HEK293T (cell line): ENCODE data around the gene TLX1.

Experiments used
- ARNT ChIP-seq: fragments of 450-650 bp; IDR thresholded peaks from 2 replicates; pipeline ENCODE4 v1.6.1; 2017; ENCODE audit warnings: mild to moderate bottlenecking
- BHLHE40 ChIP-seq: fragments of 450-650 bp; IDR thresholded peaks from 2 replicates; pipeline ENCODE4 v1.6.1; 2016; ENCODE audit warnings: mild to moderate bottlenecking, moderate library complexity, borderline replicate concordance
- FOXA1 ChIP-seq: fragments of 450-650 bp; IDR thresholded peaks from 2 replicates; pipeline ENCODE4 v1.6.1; 2016; ENCODE audit warnings: mild to moderate bottlenecking
- FOXK2 ChIP-seq: fragments of 450-650 bp; IDR thresholded peaks from 2 replicates; pipeline ENCODE4 v1.6.1; 2016; ENCODE audit warnings: mild to moderate bottlenecking
- FOXM1 ChIP-seq: fragments of 450-650 bp; IDR thresholded peaks from 2 replicates; pipeline ENCODE4 v1.6.1; 2017; ENCODE audit warnings: mild to moderate bottlenecking, borderline replicate concordance
- HDGF ChIP-seq: fragments of 450-650 bp; IDR thresholded peaks from 2 replicates; pipeline ENCODE4 v1.6.1; 2017; ENCODE audit warnings: antibody characterized with exemption, borderline replicate concordance
- L3MBTL2 ChIP-seq: fragments of 450-650 bp; conservative IDR thresholded peaks from 2 replicates; pipeline ENCODE4 v1.6.1; 2016; ENCODE audit warnings: mild to moderate bottlenecking
- NFRKB ChIP-seq: fragments of 450-650 bp; IDR thresholded peaks from 2 replicates; pipeline ENCODE4 v1.6.1; 2016; ENCODE audit warnings: mild to moderate bottlenecking, moderate library complexity
- PKNOX1 ChIP-seq: fragments of 450-650 bp; IDR thresholded peaks from 2 replicates; pipeline ENCODE4 v1.6.1; 2016
- SP1 ChIP-seq: fragments of 450-650 bp; IDR thresholded peaks from 2 replicates; pipeline ENCODE4 v1.6.1; 2017

DNA sequence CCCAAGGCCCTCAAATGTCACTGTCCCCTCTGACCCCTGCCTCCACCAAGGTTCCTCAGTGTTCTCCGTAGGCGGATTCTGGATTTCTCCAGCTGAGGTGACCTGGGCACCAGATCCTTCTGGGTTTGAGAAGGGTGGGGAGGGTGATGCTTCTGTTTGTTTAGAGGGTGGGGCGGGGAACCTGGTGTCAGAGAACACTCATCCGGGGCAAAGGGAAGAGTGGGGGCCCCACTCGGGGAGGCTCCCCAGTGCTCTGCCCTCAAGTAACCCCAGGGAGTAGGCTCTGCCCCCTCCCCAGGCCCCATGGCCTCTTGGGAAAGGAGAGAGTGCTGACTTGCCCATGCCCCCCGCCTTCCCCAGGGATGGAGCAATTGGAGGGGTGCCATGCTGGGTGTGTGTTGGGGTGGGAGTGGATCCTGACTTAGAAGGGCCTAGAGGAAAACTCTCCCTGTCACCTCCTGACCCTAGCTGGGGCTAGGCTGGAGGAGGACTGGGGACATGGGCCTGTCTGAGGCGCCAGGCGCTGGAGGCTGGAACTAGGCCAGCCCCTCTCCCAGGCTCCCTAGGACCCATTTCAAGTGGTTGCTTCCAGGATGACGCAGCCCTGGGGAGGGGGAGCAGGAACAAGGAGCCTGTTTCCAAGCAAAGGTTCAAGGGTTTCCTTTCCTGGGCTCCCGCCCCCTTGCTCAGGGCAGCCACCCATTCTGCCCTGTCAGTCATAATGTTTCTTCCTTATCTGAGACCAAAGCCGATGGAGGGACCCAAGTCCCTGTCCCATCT lies 41.4 kb upstream of the TLX1 start:
- TF ChIP-seq PKNOX1 (peak; percentile 40; the same call in 1 of the 2 replicates), L3MBTL2 (no peak), BHLHE40 (no peak), ARNT (no peak), FOXA1 (no peak), HDGF (no peak), NFRKB (no peak), FOXK2 (no peak), FOXM1 (no peak), SP1 (no peak)
